GM21447 (cell line): ENCODE data around the gene TMPRSS13.

Experiments used
- ATAC-seq: cut with Tn5 transposase; IDR thresholded peaks from one replicate; pipeline ENCODE4 v1.9.1; 2021; ENCODE audit not compliant: unreplicated experiment

The TMPRSS13 gene

DNA sequence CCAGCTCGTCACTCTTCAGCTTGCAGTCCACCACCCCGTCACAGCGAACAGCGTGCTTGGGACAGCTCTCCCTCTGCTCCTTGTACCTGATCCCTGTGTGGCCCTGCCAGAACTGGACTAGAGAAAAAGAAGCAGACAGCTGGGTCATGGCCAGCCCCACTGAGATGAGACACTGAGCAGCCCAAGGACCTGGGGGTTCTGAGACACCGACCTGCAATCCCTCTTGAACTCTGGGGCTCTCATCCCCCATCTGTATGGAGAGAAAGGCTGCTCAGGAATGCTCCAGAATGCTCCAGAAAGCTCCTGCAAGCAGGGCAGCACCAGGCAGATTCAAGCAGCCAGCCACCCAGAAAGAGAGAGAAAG, 14.8 kb downstream of the TMPRSS13 start:
- ATAC-seq: no peak

DNA sequence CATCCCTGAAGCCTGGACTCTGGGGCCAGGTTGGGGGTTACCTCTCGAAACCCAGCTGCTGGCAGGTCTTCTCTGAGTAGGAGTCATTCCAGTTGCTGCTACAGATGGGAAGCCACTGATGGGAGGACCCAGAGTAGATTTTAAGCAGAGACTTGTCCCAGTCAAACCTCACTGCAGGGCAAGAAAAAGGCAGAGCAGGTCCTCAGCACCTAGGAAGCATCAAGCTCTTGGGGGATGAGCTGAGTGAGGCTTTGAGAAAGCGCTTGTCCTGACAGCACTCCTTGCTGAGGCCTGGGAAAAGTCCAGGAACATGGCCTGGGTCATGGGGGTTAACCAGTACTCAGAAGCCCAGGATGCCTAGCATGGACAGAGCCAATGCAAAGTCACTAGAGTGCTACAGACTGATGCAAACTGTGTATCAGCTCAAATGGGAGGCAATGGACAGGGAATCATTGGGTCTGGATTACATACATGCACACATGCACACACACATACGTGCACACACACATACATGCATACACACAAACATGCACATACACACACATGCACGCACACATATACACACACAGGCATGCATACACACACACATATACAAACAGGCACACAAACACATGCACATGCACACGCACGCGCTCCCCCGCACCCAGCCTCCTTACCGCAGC, 15.3 kb downstream of the TMPRSS13 start:
- ATAC-seq: no peak

GRCh38 chr11:117912497-117912896, 16.7 kb downstream of the TMPRSS13 start:
- no peak for ATAC-seq

DNA sequence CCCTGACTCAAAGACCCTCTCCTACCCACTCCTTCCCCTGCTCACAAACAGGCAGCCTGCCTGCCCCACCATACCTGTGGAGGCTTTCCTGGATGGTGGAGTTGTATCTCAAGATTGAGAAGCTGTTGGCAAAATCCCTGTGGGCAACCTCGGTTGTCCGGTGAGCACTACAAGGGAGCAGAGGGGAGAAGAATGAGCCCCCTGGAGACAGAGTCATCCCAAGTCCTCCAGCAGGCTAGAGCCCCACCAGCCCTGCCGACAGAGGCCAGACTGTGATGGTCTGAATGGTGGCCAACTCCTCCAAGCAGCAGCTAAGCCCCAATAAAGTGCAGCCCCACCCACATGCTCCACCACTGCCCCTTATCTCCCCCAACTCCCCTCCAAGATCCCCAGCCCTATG, 17.5 kb downstream of the TMPRSS13 start:
- ATAC-seq: no peak

DNA sequence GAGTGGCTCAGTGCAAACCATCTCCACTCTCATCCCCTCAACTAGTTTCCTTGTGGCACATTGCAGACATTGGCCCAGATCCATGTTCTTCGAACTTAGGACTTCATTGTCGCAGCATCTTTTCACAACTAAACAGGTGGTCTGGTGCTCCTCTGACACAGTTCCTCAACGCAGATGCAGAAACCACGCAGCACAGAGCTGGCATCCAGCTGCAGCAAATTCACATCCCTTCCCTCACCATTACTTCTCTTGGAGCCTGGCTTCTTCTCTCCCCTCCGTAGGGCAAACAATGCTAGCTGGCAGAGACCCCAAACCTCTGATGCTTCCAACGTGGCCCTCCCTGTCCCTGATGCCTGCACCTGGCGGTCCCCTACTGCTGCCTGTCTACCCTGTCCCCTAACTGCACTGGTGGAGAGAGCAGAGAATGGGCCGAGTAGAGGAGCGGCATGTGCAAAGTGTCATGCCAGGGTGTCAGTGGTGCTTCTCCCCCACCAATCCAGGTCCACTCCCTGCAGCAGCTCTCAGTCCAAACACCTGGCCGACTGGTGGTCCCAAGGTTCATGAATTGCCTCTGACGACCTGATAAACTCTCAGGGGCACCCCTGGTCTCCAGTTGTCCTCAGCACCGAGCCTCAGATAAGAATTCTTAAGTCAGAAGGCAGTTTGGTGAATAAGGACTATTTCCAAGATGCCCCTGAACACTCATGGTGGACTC, 18.1 kb downstream of the TMPRSS13 start:
- ATAC-seq: no peak

DNA sequence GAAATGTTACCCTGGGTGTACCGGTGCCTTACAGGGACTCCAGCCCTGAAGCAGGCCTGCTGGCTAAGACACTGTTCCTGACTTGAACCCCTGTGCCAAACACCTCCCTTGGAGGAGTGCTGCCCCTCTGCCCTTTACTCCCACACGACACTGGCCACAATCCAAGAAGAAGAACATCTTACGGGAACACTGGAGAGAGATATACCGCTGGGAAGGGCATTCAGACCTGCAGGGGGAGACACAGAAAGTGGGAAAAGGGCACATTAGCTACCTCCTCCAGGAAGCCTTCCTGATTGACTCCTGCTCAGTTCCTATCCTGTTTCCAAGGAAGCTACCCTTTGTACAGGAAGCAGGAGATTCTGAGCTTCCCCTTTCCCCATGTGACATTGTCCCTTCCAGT, 18.7 kb downstream of the TMPRSS13 start:
- ATAC-seq: no peak

DNA sequence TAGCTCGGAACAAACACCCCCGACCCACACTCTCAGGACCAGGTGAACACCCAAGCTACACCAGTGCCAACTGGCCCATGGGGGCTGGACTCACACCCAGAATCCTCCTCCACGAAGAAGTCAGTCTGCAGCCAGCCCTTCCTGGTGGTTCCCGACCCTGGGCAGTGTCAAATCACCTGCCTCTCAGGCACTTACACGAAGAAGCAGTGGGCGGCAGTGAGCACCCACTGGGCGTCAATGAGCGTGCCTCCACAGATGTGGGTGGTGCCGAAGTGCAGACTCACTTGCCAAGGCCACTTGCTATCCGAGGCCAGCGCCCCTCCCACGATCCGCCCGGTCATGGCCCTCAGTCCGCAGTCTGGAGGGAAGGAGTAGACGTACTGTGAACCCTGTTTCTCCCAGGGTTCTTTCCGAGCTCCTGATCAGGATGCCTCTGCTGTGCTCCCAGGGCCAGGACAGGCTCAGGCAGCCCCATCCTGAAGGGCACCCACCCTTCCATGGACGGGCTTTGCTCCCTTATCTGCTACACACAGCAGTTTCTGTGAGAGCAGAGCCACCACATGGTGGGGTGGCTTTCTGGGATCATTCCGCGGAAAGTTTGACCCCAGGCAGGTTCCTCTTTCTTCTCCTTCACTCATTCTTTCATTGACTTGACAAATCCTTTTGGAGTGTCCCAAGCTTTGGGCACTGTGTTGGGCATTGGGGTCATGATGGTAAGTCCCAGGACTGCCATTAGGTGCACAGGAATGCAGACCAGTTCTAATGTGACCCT, 19.4 kb downstream of the TMPRSS13 start:
- no peak for ATAC-seq

DNA sequence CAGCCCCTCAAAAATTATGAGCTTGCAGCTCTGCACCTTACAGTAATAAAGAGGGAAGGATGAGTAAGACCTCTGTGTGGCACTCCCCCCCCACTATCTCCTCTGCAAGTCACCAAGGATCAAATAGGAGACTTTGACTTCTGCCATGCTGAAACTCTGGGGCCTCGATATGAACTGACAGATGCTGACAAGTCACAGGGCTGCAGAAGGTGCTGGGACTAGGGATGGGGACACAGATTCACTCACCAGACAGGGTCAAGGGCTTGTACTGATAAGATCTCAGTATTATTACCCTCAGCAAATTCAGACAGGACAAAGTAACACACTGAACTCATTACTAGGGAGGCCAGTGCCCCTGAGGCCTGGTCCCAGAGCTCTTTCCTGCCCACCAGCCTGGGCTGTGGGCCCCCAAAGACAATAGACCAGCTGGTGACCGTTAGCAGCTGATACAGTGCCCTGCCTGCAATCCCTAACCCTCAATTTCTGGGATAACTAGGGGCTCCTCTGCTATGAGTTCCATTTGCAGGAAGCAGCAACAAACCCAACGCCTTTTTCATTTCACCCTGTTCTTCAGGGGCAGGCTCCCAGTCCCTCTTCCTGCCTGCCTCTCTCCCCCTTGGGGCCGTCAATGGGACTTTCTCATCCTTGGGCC, 20.1 kb downstream of the TMPRSS13 start:
- no peak for ATAC-seq

DNA sequence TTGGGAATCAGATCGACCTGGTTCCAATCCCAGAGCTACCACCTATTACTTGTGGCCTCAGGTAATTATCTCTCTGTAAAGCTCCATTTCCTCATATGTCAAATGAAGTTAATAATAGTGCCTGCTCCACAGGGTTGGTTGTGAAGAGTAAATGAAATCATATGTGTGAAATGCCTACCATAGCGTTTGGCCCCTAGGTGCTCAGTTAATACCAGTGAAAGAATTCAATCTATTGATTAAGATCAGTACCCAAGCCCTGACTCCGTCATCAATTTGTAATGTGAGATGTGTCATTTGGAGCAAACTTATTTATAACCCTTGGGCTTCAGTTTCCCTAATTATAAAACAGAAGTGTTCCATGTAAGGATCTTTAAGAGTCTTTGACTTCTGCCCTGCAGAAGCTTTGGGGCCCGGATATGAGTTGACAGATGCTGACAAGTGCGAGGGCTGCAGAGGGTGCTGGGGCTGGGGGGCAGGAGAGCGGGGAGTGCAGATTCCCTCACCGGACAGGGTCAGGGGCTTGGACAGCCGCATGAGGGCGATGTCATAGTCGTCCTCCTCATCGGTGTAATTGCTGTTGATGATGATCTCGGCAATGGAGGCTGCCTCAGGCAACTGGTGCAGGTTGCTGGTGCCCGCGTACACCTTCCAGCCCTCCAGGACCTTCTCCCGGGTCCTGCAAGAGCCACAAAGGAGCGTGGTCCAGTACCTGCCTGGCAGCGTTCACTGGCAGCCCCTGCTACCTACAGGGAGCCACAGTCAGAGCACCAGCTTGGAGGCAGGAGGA, 20.9 kb downstream of the TMPRSS13 start:
- ATAC-seq: no peak

- no peak for ATAC-seq
Measured at GRCh38 chr11:117907276-117908108, 21.7 kb downstream of the TMPRSS13 start.

DNA sequence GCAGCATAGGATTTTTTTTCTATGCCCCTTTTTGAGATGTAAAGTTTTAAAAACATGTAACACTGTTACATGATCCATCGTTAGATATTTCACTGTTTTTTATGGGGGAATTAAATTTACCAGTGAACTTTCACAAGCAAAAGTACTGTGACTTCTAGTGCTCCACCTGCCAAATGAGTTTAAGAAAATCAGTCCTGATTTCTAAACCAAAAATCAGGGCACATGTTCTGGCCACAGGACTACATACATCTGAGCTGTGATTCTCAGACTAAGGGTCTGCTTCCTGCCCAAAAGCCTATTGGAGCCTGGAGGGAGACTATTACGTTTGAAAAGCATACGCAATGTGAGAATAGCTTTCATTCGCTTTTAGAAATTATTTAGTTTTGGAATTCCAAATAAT, 22.5 kb downstream of the TMPRSS13 start:
- ATAC-seq: no peak

DNA sequence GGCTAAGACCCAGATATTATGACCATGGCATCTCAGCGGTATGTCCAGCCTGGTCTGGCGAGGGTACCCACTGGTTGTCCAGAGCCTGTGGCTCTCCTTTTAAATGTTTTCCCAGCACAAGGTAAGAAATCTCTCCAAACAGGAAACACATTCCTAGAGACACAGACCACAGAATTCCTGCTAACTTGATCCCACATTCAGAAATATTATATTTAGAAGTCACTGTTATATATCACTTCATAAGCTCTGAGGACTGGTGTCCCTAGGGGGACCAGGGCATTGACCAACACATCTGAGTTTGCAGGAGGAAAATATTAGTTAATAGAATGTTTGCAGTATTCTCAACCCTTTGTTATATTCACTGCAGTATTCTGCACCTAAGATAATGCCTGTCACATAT, 23.1 kb downstream of the TMPRSS13 start:
- ATAC-seq: no peak

DNA sequence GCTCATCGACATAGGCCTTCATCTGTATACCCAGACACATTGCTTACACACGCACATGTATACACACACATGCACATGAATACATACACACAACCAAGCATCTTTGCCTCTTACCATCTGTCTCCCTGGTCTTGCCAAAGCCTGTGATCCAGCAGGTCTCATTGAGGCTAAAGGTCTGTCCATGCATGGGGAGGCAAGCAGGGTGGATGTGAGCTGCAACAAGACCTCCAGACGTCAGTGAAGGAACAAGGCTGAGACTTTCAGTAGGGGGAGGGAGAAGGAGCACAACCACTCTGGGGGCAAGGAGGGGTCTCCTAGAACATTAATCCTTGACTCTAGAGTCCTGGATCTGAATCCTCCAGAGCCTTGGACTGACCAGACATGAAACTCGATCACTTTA, 23.7 kb downstream of the TMPRSS13 start:
- no peak for ATAC-seq

DNA sequence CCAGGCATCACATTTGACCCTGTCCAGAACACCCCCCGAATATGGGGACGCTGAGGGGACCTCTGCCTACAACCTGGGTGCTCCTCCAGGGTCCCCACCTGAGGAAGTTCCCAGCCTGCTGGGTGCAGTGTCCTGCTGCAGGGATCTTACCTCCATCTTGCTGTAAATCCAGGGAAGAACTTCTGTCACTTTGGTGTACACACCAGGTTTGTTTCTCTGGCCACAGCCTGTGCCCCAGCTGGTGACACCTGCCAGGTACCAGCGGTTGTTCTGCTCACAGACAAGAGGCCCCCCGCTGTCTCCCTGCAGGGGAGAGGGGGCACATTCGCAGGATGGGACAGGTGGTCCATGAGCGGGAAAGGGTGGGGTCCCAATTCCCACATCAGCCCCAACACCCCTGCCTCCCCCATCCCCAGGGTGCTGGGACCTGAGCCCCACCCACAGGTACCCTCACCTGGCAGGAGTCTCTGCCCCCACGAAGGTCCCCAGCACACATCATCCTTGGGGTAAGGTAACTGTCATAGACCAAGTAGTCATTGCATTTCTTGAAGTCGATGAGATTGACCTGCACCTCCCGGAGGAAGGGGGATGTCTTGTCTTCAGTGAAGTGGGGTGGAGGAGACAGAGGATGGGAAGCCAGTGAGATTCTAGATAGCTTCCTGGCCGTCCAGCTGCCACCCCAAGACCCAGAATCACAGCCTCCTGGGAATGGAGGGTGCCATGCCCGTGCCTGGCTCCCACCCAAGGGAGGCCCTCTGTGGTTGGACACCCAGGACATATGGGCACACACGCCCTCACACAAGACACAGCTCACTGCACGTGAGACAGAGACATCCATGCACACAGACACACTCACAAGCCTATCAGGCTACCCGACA, 25.5 kb downstream of the TMPRSS13 start:
- no peak for ATAC-seq

GRCh38 chr11:117902001-117902845, 27.0 kb downstream of the TMPRSS13 start:
- ATAC-seq: no peak

GRCh38 chr11:117901601-117902000, 27.6 kb downstream of the TMPRSS13 start:
- ATAC-seq: no peak

- ATAC-seq: no peak
Measured at GRCh38 chr11:117900720-117901440, 28.3 kb downstream of the TMPRSS13 start.
